ENCODE data around the gene SRD5A3.
"Not testable (repeated sequence)": the region's sequence is repeated elsewhere in the genome, so short reads cannot be mapped to it uniquely, and the experiment has no call there.

The SRD5A3 gene

GRCh38 chr4:55346851-55347255 is 811 bp downstream of the SRD5A3 start:
- no peak for DNase-seq

DNA sequence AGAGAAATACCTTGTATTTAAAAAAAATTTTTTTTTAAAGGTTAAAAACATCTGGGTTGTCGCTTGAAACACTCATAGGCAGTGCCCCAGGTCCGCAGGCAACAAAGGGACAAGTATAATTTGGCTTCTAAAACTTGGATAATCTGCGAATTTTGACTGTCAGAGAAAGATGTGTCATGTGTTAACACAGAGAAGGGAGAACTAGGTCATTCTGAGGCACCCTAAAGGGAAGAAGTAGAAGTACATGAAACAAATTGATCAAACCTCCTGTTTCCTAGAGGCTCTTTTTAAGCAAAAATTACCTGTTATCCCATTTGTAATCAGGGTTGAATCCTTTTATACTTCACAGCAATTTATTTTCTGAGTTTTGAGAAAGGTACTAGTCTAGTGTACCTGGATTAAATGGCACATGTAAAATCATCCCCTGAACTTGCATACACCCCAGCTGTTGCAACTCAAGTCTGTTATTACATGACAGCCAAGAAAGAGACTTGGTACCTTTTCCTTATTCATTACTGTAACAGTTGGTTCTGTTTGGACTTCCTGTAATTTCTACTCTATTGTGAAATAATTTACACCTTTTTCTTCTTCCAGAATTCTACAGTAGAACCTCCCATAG is 1.7 kb downstream of the SRD5A3 start:
- no peak for DNase-seq

- DNase-seq = no peak
Observed at GRCh38 chr4:55348466-55348865, 2.4 kb downstream of the SRD5A3 start.

GRCh38 chr4:55350870-55351269 is 4.8 kb downstream of the SRD5A3 start:
- DNase-seq = not testable (repeated sequence)

GRCh38 chr4:55351824-55352223 is 5.8 kb downstream of the SRD5A3 start:
- no peak for DNase-seq

DNA sequence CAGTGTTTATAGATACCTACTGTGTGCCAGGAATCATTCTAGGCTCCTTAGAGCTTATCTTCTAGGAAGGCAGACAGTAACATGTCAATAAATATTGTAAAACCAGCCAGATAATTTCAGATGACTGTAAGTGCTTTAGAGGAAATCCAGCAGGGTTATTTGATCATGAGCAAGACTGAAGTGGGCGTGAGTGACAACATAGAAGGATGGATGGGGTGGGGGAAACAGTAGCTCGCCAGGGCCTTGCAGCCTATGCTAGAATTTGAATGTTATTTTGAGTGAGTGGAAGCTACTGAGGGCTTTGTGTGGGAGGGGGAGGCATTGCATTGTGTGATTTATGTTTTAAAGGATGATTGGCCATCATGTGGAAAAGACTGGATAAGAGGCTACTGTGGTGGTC is 6.7 kb downstream of the SRD5A3 start:
- DNase-seq = no peak

DNA sequence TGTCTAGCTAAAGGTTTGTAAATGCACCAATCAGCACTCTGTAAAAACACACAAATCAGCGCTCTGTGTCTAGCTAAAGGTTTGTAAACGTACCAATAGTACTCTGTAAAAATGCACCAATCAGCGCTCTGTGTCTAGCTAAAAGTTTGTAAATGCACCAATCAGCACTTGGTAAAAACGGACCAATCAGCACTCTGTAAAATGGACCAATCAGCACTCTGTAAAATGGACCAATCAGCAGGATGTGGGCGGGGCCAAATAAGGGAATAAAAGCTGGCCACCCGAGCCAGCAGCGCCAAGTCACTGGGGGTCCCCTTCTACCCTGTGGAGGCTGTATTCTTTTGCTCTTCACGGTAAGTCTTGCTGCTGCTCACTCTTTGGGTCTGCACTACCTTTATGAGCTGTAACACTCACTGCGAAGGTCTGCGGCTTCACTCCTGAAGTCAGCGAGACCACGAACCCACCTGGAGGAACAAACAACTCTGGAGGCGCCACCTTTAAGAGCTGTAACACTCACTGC is 7.2 kb downstream of the SRD5A3 start:
- DNase-seq = not testable (repeated sequence)

DNA sequence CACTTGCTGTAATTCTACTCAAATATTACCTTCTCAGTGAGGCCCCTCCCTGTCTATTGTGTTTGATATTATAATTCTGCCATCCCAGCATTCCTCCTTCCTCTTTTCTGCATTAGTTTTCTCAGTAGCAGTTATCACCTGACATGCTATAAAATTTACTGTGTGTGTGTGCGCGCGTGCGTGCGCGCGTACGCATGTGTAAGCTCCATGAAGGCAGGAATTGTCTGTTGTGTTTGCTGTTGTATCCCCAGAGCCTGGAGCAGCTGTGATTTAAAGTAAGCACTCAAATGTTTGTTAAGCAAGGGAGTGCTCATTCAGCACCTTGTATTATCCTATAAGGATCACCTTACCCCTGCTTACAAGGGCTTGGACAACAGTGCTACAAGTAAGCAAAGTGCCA is 8.6 kb downstream of the SRD5A3 start:
- DNase-seq = no peak

DNA sequence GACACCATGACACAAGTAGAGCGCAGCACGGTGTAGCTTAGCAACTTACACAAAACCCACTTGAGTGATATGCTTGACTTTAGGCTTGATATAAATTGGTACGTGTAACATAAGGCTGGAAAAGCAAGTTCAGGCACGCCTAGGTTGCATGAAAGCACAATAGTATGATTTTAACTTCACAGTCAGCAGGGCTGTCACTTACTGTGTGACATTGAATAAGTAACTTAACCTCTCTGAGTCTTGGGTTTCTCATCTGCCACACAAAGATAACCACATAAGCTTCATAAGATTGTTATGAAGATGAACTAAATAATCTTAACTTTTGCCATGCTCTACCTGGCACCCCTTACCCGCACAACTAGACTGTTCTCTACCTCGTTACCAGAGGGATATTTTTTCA is 9.5 kb downstream of the SRD5A3 start:
- no peak for DNase-seq

GRCh38 chr4:55356991-55357461 is 11.0 kb downstream of the SRD5A3 start:
- DNase-seq = no peak

GRCh38 chr4:55358246-55358645 is 12.2 kb downstream of the SRD5A3 start:
- DNase-seq = no peak

GRCh38 chr4:55358668-55359067 is 12.6 kb downstream of the SRD5A3 start:
- DNase-seq = no peak

DNA sequence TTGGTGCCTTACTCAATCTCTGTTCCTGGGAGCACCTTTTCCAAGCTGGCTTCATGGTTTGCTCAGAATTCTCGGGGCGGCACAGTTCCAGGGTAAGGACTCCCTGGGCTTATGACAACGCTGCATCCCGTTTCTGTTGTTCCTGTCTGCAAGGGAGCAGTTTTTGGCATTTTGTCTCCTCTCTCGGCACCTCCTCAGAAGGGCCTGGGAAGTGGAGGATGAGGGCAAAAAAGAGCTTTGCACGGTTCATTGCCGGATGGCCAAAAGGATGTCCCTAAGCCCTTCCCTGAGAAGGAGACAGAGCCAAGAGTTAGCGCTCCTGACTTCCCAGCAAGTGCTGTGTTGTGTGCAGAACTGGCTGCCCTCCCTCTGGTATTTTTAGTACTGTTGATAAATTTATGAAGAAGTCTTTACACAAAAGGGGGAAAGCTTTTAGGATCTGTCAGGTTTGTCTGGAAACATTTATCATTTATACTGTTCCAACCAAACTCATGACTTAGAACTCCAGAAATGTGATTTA is 13.4 kb downstream of the SRD5A3 start:
- DNase-seq = no peak

DNA sequence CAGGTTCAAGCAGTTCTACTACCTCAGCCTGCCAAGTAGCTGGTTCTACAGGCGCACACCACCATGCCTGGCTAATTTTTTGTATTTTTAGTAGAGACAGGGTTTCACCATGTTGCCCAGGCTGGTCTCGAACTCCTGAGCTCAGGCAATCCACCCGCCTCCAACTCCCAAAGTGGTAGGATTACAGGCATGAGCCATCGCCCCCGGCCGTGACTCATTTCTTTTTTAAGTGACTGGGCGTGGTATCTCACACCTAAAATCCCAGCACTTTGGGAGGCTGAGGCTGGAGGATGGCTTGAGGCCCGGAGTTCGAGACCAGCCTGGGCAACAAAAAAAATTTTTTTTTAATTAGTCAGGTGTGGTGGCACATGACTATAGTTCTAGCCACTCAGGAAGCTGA is 16.9 kb downstream of the SRD5A3 start:
- DNase-seq = not testable (repeated sequence)

GRCh38 chr4:55363691-55364351 is 17.8 kb downstream of the SRD5A3 start:
- DNase-seq = no peak

DNA sequence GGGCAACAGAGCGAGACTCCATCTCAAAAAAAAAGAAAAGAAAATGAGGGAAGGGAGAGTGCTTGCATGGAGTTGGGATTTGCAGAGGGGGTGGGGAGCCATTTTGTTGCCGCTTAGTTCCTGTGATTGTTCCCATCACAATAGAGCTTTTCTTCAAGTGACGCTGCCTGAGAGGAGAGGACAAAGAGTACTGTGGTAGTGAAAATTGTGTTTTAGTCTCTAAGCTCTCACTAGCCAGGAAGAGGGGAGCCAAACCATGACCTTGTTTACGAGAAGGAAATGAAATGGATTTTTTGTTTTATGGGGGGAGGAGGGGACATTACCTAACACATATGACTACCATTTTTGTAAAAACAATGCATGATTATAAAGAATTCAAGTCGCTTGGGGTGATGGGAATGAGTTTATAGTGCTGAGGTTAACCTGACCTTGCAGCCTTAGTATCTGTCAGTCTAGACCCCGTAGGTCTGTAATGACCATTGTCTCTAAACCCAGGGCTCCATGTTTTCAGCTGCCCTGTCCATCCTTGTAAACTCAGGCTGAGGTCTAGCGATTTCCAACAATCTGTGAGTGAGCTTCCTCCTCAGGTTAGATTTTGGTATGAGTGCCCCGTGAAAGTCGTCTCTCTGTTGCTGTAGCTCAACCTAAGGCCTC is 18.8 kb downstream of the SRD5A3 start:
- DNase-seq = no peak

DNA sequence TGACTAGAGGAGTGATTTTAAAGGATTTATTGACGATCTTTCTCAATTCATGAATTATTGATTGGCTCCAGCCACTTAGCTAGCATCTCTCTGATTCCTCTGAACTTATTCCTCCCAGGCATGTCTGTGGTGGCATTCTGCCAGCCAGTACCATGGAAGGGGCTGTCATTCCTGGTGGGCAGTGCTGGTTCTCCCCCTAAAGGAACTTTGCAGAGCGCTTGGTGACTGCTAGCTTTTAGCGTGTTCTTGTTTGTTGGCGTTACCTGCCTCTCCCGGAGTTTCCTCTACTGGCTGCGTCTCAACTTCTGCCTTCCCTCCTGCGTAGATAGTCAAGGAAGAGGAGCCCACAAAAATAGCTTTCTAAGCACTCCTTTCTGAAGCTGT is 19.3 kb downstream of the SRD5A3 start:
- DNase-seq = no peak

- DNase-seq = no peak
Observed at GRCh38 chr4:55366621-55367020, 20.6 kb downstream of the SRD5A3 start.

GRCh38 chr4:55367084-55367722 is 21.2 kb downstream of the SRD5A3 start:
- no peak for DNase-seq

DNA sequence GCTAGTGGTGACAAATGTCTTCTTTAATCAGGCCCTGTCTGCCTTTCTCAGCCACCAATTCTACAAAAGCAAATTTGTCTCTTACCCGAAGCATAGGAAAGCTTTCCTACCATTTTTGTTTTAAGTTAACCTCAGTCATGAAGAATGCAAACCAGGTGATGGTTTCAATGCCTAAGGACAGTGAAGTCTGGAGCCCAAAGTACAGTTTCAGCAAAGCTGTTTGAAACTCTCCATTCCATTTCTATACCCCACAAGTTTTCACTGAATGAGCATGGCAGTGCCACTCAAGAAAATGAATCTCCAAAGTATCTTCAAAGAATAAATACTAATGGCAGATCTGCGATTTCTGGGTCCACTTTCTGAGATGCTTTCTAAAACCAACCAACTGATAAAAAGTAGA is 23.9 kb downstream of the SRD5A3 start:
- DNase-seq = no peak

- DNase-seq = no peak
Observed at GRCh38 chr4:55372259-55372658, 26.2 kb downstream of the SRD5A3 start.

DNA sequence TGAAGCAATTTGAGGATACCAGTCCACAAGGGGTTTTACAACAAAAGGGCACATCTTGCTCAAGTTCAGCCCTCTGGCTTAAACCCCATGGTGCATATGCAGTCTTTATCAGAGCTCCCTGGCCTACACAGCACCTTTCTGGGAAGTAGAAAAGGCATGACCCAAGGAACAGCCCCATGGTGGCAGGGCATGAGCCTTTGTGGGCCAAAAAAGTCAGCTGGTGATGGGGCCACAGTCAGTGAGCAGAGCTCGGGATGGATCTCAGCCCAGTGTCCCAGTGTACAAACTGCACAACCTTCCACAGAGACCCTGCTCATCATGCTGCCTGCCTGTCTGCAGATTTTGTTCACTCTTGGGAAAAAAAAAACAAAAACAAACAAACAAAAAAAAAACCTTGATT is 27.4 kb downstream of the SRD5A3 start:
- no peak for DNase-seq

DNA sequence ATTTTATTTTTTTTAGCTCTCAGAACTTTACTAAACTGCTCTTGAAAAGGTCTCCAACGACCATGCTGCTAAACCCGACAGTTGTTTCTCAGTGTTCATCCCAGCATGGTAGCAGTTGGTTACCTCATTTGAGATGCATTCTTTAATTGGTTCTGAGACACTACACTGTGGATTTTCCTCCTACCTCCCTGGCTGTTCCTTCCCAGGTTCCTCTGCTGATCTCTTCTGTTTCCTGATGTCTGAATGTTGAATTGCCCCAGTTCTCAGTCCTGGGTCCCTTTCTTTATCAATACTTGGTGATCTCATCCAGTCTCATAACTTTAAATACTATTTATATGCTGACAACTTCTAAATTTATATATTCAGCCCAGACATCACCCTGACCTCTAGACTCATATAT is 30.7 kb downstream of the SRD5A3 start:
- DNase-seq = no peak
